ENCODE measurements around the gene RECQL5.
"Not testable (repeated sequence)": the region's sequence is repeated elsewhere in the genome, so short reads cannot be mapped to it uniquely, and the experiment has no call there.

The RECQL5 gene

DNA sequence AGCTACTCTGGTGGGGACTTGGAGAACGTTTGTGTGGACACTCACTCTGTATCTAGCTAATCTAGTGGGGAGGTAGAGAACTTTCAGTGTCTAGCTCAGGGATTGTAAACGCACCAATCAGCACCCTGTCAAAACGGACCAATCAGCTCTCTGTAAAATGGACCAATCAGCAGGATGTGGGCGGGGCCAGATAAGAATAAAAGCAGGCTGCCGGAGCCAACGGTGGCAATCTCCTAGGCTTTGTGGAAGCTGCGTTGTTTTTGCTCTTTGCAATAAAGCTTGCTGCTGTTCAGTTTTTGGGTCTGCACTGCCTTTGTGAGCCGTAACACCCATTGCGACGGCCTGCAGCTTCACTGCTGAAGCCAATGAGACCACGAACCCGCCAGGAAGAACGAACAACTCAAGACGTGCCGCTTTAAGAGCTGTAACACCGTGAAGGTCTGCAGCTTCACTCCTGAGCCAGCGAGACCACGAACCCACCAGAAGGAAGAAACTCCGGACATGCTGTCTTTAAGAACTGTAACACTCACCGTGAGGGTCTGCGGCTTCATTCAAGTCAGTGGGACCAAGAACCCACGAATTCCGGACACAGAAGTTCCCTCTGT lies 85.7 kb downstream of the RECQL5 start:
- not testable (repeated sequence) for FAIRE-seq; DNase-seq (ENCODE audit: extremely low spot score, insufficient read length, low read depth)

Data from GM18507 (cell line).